ENCODE data around the gene CSF3R. TPM values are rescaled to one million over a fixed set of nuclear protein-coding genes. Genes with fewer than 3 reads are reported as not detected.

Gene CSF3R
- total RNA-seq, 1 experiment from 2014 or later = not detected

- no CpG with 5 or more reads among the region's 6 CpGs for WGBS (ENCODE audit: extremely low coverage, insufficient read length, low lambda C conversion rate)
- H3K23ac ChIP-seq (ENCODE audit: insufficient read length, low read depth, low read length) = no peak overlapping the region
- H3K27me3 ChIP-seq (ENCODE audit: insufficient read depth, low read length) = peaks cover 24% of the 10 kb centered on the region; the same call in 1 of the 2 replicates
- H3K56ac ChIP-seq (ENCODE audit: insufficient read length, low read depth, low read length) = no peak overlapping the region
- H3K4me1 ChIP-seq (ENCODE audit: insufficient read depth, low read length) = no peaks in the 10 kb centered on the region
- H3K4me1 Mint-ChIP-seq = peaks cover 17 to 25% of the 10 kb centered on the region in 2 experiments
- no peak overlapping the region for H2BK120ac ChIP-seq (ENCODE audit: low read depth, low read length, poor library complexity, severe bottlenecking)
- peak overlapping the region; percentile 86 for H4K5ac ChIP-seq (ENCODE audit: insufficient read length, low read depth, low read length)
- H2BK12ac ChIP-seq (ENCODE audit: insufficient read length, low read depth, low read length) = no peak overlapping the region
- peak overlapping the region; percentile 57 for H3K27ac ChIP-seq (ENCODE audit: insufficient read length, low read depth, low read length)
- TF ChIP-seq CTCF (conservative IDR thresholded peaks at IDR 0.05) = no peak
- H2AFZ ChIP-seq (ENCODE audit: low read length) = peak overlapping the region; percentile 25
- H3T11ph ChIP-seq (ENCODE audit: low read length) = no peak overlapping the region
- DNase-seq = no peak
- H3K9me3 ChIP-seq (ENCODE audit: control insufficient read depth, low read depth, low read length) = no peaks in the 10 kb centered on the region
- H3K4me2 ChIP-seq (ENCODE audit: insufficient read depth, insufficient read length, low read length) = peak overlapping the region; percentile 65
- H3K36me3 Mint-ChIP-seq (ENCODE audit: insufficient read depth in 1 of 3, low read depth in 3 of 3) = peaks cover 25 to 43% (median 36%) of the 10 kb centered on the region in 3 experiments
- no peak overlapping the region for H2BK15ac ChIP-seq (ENCODE audit: low read depth, low read length)
- no peak overlapping the region for H2AK5ac ChIP-seq (ENCODE audit: insufficient read length, low read length)
- H3K79me1 ChIP-seq (ENCODE audit: insufficient read depth, low read depth, low read length, poor library complexity, severe bottlenecking) = no peaks in the 10 kb centered on the region
- H4K8ac ChIP-seq (replicated peaks; ENCODE audit: insufficient read length, low read depth, low read length) = no peak overlapping the region
- H4K91ac ChIP-seq (ENCODE audit: insufficient read length, low read depth, low read length) = no peak overlapping the region
- peaks cover 9% of the 10 kb centered on the region for H3K23me2 ChIP-seq (ENCODE audit: insufficient read length, low read depth, low read length, poor library complexity, severe bottlenecking)
- H3K14ac ChIP-seq (ENCODE audit: insufficient read depth, low read length) = peak overlapping the region; percentile 79
- peak overlapping the region; percentile 89 for H3K9ac ChIP-seq (ENCODE audit: extremely low read depth, insufficient read length, low read length)
- no peak overlapping the region for H2BK20ac ChIP-seq (ENCODE audit: low read depth, low read length, poor library complexity, severe bottlenecking)
- H3K9me3 Mint-ChIP-seq = no peaks in the 10 kb centered on the region
- no peaks in the 10 kb centered on the region; the same call in 1 of the 2 replicates for H3K79me2 ChIP-seq (ENCODE audit: insufficient read depth, low read length)
- H3K18ac ChIP-seq (ENCODE audit: insufficient read length, low read depth, low read length) = peak overlapping the region; percentile 80
- H3K27me3 Mint-ChIP-seq (ENCODE audit: low read depth) = peaks cover 35% of the 10 kb centered on the region
- H3K4ac ChIP-seq (ENCODE audit: low read depth, low read length) = peak overlapping the region; percentile 26
- peak overlapping the region; percentile 99 to 100 (median 100) for H3K27ac Mint-ChIP-seq
- no peaks in the 10 kb centered on the region for H4K20me1 ChIP-seq (ENCODE audit: control insufficient read depth, insufficient read depth, insufficient read length)
- peak overlapping the region; percentile 99 to 100 for H3K4me3 Mint-ChIP-seq
- H2BK5ac ChIP-seq (ENCODE audit: insufficient read length, low read length) = no peak overlapping the region
These were observed 19.3 kb downstream of the CSF3R start for GRCh38 chr1:36463463-36463802.

Measured in H9 (cell line).